Gastrocnemius medialis (tissue), 4 donors: ENCODE measurements around the gene VPS4A.
A peak's percentile ranks its signal among the peaks of the same experiment; 100 is the strongest.

ENCODE experiments used
- POLR2A ChIP-seq, 2 donors: fragments of 450-650 bp; IDR thresholded peaks; one replicate each; pipeline ENCODE4 v1.6.1; 2017; ENCODE audit warnings: antibody characterized with exemption in 2 of 2, mild to moderate bottlenecking in 2 of 2, moderate library complexity in 2 of 2
- TF ChIP-seq, protein P1 (sequence below), 5 experiments: fragments of 450-650 bp in 3 of 5; fragments of 200-600 bp in 2 of 5; sonication (generic) in 2 of 5; IDR thresholded peaks in 4 of 5; conservative IDR thresholded peaks in 1 of 5; 1 replicate in 4 of 5; 2 replicates in 1 of 5; pipeline ENCODE4 v1.5.1; 2016 to 2019; ENCODE audit warnings: antibody characterized with exemption in 5 of 5, mild to moderate bottlenecking in 3 of 5, moderate library complexity in 3 of 5

DNA sequence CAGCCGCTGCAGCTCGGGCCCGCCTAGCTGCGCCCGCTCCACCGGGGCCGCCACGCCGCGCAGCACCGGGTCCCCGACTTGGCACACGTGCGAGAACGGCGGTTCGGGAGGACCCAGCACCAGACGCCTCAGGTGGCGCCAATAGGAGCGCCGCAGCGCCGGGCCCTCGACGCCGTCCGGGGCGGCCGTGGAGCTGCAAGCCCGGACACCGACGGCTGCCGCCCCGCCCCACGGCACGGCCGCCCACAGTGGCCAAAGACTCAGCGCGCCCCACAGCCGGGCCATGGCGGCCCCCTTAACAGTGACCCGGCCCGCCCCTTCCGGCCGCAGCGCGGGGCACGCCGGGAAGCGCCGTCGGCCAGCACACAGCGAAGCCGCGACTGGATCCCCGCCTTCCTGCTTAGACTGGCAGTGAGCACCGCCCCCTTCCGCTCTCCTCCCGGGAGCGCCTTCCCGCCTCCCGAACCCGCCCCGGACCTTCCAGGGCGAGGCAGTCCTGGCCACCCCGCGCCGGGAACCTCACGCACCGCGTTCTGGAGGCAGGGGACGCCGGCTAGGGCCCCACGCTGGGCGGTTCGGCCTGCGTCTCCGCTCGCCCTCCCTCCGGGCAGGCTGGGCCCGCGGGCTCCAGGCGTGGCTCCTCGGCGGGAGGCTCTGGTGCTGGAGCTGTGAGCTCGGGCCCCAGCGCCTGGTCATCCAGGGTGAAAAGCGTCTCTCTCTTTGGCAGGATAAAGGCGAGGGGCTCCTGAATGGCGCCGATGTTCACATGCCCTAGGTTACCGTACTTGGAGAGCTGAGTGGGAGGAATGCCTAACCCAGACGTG is 19.3 kb downstream of the VPS4A start, which contains the start of gene PDF:
- TF ChIP-seq, protein P1, sequence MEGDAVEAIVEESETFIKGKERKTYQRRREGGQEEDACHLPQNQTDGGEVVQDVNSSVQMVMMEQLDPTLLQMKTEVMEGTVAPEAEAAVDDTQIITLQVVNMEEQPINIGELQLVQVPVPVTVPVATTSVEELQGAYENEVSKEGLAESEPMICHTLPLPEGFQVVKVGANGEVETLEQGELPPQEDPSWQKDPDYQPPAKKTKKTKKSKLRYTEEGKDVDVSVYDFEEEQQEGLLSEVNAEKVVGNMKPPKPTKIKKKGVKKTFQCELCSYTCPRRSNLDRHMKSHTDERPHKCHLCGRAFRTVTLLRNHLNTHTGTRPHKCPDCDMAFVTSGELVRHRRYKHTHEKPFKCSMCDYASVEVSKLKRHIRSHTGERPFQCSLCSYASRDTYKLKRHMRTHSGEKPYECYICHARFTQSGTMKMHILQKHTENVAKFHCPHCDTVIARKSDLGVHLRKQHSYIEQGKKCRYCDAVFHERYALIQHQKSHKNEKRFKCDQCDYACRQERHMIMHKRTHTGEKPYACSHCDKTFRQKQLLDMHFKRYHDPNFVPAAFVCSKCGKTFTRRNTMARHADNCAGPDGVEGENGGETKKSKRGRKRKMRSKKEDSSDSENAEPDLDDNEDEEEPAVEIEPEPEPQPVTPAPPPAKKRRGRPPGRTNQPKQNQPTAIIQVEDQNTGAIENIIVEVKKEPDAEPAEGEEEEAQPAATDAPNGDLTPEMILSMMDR (IDR thresholded peaks at IDR 0.05 in 4 of 5, conservative IDR thresholded peaks at IDR 0.05 in 1 of 5) = peak in 1 of 5 experiments; percentile 22
- TF ChIP-seq POLR2A (IDR thresholded peaks at IDR 0.05) = peak; percentile 71 to 84
